Measurements from ENCODE around the gene STK39. TPM values are rescaled to one million over a fixed set of nuclear protein-coding genes. Genes with fewer than 3 reads are reported as not detected.
"Not testable (repeated sequence)": the region's sequence is repeated elsewhere in the genome, so short reads cannot be mapped to it uniquely, and the experiment has no call there.

STK39 gene
- 63.7 TPM for total RNA-seq

DNA sequence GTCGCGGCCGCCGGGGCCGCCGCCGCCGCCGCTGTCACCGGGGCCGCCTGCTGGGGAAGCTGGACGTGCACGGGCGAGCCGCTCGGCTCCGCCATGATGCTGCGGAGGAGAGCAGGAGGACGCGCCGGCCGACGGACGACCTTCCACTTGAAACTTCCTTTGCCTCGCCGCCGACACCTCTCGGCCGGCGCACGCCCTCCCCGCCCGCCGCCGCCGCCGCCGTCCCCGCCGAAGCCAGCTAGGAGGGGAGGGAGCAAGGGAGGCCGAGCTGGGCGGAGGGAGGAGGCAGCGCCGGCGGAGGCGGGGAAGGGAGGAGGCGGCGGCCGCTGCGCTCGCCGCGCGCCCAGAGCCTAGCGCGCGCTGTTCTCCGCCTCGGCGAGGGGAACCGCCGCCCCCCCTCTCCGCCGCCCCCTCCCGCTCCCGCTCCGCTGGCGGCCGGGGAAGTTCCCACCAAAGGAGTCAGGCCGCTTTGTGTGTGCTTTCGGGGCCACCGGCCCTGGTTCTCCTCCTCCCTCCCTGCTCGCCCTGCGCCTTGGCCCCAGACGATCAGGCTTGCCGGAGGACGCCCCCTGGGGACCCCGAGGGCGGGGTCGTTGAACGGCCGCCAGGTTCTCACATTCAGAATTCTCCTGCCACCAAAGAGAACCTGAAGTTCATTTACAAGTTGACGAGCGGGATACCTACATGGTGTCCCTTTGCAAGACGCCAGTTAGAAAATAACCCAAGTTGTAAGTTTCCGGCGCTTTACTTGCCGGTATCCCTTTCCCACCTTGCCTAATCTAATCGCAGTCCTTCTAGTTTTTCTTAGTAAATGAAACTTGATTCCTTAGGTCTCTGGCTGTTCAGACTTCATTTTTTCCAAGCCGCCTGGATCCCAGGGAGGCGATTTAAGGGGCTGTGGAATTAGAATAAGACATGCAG is at the start of gene STK39:
Gene STK39 (minus strand): TSS at position 255 of the 921 bp plus-strand sequence. CDS start 160 bp downstream, at position 95.
- DNase-seq (ENCODE audit: low spot score) = peak; percentile 77

- no peak for DNase-seq (ENCODE audit: low spot score)
These were observed 47.7 kb upstream of the STK39 start for GRCh38 chr2:168295051-168295450.

DNA sequence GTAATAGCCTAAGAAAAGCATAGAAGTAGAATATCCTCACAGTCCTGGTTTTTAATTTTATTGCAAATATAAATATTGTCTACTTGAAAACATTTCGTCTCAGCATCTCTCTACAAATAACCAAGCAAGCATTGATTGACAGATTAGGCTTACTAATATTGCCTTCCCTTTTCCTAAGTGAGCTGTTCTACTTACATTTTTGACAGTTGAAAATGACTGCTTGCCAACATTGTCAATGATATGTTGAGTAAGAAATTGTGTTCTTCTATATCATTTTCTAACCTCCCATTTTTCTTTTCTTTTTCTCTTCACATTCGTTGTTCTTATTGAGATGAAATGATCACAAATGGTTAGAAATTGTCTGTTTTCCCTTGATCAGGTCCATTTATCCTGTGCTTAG is 47.0 kb upstream of the STK39 start:
- DNase-seq (ENCODE audit: low spot score) = no peak

DNA sequence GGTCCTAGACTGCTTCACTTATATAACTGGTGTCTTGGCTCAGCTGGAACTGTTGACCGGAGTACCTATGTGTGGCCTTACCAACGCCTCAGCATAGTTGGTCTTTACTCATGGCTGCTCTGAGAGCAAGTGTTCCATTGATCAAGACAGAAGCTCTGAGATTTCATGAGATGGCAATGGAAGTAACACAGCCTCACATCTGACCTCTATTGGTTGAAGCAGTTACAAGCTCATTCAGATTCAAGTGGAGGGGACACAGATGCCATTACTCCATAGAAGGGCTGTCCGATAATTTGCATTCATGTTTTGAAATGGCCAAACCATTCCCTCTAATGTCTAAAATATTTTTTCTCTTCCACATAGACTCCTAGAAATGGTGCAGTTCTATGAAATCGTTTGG is 46.4 kb upstream of the STK39 start:
- DNase-seq (ENCODE audit: low spot score) = no peak

- DNase-seq (ENCODE audit: low spot score) = no peak
These were observed 43.0 kb upstream of the STK39 start for GRCh38 chr2:168290391-168290790.

DNA sequence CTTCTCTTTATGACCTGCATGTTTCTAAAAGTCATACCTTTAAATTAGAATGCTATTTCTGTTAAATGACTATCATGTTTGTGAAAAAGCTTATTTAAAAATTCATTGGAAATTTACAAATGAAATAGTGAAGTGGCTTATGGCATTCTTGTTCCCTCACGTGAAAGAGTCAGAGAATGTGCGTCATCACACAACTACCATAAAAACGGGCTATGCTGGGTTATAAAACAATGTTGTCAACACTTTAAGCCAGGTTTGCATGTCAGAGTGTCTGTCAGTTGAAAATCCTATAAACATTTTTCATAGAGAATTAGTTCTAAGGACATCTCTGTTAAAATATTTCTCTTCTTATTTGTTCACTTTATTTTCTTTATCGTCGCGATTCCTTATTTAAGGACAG is 42.5 kb upstream of the STK39 start:
- DNase-seq (ENCODE audit: low spot score) = no peak

DNA sequence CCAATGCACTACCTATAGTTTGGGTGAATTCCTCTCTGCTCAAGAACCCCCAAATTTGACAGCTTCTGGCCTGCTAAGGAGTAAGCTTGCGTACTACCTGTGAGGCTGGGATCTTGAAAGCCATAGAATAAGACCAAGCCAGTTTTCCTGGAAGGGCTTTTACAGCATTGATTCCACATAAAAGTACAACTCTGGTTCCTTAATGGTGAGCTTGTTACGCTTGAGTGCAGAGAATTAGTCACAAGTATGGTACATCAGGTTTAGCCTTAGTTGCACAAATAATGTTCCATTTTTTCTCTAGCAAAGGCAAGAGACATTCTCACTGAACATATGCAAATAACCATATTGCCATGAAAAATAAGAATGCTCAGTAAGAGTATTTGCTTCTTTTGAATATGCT is 39.1 kb upstream of the STK39 start:
- no peak for DNase-seq (ENCODE audit: low spot score)

- DNase-seq (ENCODE audit: low spot score) = no peak
These were observed 31.1 kb upstream of the STK39 start for GRCh38 chr2:168278424-168278888.

- no peak for DNase-seq (ENCODE audit: low spot score)
These were observed 29.9 kb upstream of the STK39 start for GRCh38 chr2:168277276-168277675.

DNA sequence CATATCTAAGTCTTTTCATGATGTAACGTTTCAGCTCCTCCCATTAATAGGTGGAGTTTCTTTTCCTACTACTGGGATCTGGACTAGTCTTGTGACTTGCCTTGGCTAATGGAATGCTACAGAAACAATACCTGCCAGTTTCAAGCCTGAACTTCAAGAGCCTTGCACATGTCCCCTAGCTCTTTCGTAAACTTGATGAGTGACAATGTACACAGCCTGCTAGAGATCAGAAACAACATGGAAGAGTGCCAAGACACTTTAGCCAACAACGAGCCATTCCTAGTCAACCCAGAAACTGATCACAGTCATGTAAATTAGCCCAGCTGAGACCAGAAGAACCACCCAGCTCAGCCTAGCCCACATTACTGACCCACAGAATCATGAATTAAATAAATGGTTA is 24.8 kb upstream of the STK39 start:
- DNase-seq (ENCODE audit: low spot score) = no peak

GRCh38 chr2:168262926-168263325 is 15.5 kb upstream of the STK39 start:
- DNase-seq (ENCODE audit: low spot score) = not testable (repeated sequence)

DNA sequence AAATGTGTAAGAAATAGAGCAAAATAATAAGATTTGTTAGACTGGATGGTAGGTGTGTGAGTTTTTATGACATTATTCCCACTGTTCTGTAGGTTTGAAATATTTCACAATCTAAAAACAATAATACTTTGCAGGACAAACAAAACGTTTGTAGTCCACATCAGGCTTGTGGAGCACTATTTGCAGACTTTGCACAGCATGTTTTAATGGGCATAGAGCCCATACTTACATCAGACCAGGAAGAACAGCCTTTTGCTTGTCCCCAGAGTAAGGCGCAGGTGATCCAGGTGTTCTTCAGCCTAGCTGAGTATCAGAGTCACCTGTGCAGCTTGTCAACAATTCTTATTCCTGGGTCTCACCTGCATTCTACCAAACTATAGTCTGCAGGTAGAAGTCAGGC is 9.1 kb upstream of the STK39 start:
- peak; percentile 55 for DNase-seq (ENCODE audit: low spot score)

DNA sequence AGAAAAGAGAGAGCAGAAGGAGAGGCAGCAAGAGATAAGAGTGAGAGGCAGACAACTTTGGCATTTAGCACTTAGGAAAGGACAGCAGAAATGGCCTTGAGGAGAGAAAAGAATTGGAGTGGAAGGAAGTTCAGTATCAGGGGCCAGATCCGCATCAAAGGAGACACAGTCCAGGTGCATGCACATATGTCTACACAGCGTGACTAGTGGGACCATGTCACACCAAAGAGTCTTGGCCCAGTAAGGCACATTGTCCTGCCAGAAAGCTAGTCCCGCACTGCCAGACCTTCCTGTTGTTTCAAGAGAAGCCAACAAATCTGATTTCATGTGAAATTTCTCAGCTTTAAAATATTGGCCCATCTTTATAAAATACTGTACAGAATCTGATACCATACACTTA is 8.5 kb upstream of the STK39 start:
- no peak for DNase-seq (ENCODE audit: low spot score)

GRCh38 chr2:168255103-168255502 is 7.7 kb upstream of the STK39 start:
- no peak for DNase-seq (ENCODE audit: low spot score)

DNA sequence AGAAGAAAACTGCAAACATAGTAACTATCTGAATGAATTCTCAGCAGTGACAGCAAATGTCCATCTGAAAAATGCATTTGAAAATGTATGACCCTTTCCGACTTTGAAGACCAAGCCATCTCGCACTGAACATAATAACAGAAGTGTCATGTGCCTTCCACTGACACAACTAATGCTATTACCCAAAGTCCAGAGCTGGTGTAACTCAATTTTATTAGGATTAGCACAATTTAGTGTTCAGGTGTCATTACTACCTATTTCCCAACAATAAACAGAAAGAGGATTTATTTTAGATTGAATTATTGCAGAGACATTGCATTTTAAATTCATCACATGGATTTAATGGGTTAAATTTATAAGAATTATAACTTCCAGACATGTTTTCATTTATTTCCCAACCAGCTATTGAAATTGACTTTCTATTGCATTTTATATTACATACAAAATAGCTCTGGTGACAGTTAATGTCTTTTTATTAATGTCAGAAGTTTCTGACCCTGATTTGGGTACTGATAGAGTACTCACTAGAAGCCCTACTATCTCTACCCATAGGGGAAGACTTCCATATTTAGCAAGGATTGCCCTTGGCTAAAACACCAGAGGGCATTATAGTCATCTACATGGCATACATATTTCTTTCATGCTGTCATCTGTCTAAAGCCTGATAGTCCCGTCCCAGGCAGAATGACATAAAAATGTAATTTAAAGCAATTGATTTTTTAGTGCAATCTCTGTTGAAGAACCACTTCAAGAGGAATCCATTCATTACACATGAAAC is 7.0 kb upstream of the STK39 start:
- DNase-seq (ENCODE audit: low spot score) = no peak

DNA sequence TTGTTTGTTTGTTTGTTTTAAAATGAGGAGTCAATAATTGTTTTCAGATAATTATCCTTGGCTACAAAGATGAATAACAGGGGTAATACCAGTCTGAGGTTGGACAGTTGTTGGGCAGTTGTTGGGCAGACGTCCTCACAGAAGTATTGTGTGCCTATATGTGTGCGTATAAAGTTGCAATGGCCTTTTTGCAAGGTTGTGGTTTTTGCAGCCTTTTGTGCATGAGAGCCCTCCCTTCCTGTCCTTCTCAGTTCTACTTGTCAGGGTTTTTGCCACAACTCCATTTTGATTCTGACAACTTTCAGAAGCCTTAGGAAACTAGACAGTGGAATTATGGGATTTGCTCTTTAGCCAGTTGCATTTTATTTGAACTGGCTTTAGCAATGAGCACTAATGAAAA is 6.0 kb upstream of the STK39 start:
- no peak for DNase-seq (ENCODE audit: low spot score)

- DNase-seq (ENCODE audit: low spot score) = no peak
These were observed 5.6 kb upstream of the STK39 start for GRCh38 chr2:168252976-168253375.

DNA sequence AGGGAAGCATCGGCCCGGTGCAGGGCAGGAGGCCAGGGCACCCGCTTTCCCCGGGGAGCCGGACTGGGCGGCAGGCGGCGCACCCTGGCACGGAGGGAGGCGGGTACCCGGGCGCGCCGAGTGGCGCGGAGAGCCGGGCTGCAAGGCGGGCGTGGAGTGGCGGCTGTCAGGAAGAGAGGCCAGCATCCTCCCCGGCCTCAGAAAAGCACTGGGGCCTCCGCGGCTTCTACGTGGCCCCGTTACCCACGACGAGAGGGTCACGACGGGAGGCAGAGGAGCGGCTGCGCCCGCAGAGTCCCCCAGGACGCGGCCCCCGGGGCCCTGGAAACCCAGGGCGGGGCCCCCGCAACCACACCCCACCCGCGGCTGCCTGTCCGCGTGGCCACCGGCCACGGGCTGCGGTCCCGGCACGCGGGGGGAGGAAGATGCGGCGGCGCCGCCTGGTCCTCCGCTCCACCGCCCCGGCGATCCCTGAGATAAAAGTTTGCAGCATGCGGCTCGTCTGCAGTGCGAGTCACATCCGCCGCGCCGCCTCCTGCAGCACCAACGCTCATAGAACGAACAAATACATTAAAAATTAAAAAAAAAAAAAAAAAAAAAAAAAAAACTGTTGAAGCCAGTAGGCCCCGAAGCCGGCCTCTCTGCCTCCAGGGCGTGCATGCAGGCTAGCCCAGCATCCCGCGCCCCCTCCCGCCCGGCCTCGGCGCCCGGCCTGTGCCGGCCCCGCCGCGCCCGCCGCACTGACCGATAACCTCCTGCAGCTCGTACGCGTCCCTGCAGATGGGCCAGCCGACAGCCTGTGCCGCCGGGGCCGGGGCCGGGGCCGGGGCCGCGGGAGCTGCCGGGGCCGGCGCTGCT is 683 bp downstream of the STK39 start:
- DNase-seq (ENCODE audit: low spot score) = peak; percentile 73

- no peak for DNase-seq (ENCODE audit: low spot score)
These were observed 1.3 kb downstream of the STK39 start for GRCh38 chr2:168246072-168246482.

DNA sequence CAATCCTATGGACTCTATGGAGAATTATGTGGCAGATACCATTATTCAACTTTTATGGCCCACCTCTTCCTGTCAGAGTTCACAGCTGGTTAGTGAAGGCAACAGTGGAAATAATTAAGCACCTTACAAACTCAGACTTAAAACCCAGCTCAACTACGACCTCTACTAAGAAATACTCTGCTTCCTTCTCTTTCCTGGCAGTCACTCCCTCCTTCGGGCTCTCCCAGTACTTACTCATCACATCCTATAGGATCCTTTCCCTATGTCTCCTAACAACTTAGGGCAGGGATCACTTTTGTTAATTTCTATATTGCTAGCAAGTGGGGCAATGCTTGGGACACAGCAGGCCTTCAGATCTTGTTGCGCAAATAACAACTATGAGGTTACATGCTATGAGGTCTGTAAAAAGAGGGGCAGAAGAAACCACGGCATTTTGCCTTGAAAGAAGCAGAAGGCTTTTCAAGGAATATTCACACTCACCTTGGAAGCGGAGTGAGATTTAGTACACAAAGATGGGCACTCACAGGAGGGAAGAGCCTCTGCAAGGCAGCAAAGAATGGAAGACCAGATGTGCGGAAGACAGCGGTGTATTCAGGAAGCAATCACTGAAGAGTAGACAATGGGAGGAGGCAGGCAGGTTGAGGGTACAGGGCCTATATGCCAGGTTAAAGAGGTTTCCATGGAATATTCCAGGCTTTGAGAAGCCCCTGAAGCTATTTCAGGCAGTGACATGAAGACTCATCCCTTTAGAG is 2.1 kb downstream of the STK39 start:
- DNase-seq (ENCODE audit: low spot score) = no peak

- DNase-seq (ENCODE audit: low spot score) = peak; percentile 59
These were observed 3.1 kb downstream of the STK39 start for GRCh38 chr2:168244318-168244717.

Data from ureter (tissue), 1 donor.